GM19467 (cell line): ENCODE results near the gene GPD1L.
A peak's percentile ranks its signal among the peaks of the same experiment; 100 is the strongest.
"Not testable (repeated sequence)": the region's sequence is repeated elsewhere in the genome, so short reads cannot be mapped to it uniquely, and the experiment has no call there.

ENCODE experiments used
- ATAC-seq: cut with Tn5 transposase; IDR thresholded peaks from one replicate; pipeline ENCODE4 v1.9.1; 2021; ENCODE audit warnings: mild to moderate bottlenecking, moderate library complexity; ENCODE audit not compliant: unreplicated experiment

GPD1L gene

DNA sequence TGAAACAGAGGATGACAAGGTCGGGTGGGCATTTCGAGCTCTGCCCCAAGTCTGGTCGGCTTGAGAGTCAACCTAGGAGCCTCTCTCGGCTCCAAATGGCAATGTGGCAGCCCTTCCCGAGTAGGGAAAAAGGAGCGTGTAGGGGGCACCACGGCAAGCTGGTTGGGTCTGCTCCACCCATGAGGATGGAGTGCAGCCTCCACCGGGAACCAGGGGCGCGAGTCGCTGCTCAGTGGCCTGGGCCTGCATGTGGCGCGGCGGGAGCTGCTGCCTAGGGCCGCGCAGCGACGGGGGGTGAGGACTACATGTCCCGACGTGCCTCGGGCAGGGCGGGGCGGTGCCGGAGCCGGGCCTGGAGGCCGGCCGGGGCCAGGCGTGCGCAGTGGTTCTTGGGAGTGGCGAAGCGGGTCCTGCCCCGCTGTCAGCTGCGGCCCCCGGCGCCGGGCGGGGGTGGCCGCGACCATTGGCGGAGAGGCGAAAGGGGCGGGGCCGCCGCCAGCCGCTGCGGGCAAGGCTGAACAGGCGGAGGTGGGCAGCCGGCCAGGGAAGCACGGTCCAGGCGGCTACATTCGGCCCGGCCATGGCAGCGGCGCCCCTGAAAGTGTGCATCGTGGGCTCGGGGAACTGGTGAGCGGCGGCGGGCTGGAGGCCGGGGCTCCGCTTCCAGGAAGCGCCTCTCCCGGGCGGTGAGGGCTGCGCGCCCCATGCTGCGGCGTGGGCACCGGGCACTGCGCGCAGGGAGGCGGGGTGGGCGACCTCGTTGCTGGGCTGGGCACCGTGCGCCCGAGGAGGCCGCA is at the start of gene GPD1L:
TSS of gene GPD1L (plus strand) at position 489 of the 797 bp plus-strand sequence. CDS start at position 581, 92 bp downstream.
- ATAC-seq: peak; percentile 100

DNA sequence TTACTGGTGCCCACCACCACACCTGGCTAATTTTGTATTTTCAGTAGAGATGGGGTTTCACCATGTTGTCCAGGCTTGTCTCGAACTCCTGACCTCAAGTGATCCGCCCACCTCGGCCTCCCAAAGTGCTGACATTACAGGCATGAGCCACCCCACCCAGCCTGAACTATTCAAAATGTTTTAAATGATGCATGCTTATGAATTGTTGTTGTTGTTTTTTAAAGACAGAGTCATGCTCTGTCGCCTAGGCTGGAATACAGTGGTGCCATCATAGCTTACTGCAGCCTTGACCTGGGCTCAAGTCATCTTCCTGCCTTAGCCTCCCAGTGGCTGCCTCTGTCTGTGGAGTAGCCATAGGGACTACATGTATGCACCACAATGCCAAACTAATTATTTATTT is 48.0 kb upstream of the GPD1L start:
- not testable (repeated sequence) for ATAC-seq

DNA sequence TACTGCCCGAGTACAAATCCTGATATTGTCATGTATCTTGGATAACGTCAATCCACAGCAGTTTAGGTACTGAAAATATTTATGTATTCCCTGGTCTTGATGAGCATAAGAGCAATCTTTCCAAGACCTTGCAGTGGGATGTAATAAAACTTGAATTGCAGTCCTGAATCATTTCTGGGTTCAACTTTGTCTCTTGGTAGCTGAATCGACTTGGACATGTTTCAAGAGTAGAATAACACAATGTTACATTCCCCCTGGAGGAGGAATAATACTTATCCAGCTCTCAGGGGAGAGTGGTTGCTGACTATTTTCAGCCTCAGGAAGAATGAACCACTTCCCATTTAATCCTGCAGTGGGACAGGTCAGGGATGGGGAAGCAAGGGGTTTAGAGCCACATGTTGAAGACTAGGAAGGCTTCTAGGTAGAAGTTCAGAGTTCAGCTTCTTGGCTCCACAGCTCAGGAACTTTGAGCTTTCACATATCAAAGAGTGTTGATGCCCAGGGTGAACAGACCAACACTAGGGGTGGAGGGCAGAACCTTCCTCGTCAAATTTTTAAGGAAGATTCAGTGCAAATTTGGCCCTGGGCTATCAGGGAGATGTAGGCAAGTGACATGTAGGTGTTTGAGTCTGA is 43.4 kb upstream of the GPD1L start:
- no peak for ATAC-seq

DNA sequence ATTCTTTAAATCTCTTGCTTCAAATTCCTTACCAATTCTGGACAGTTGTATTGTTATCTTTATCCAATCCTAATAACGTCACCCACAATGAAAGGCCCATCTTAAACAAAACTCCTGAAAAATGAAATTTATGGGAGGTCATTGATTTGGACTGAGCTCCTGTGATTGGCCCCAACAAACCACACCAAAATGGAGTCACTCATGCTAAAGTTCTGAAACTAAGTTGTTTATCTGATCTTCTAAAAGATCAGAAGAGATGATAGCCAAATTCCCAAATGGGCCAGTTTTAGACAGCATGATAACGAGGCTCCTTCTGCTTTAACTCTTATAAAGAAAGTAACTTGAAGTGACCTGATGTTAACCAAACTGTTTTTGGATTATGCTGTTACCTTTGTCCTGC is 39.7 kb upstream of the GPD1L start:
- no peak for ATAC-seq

DNA sequence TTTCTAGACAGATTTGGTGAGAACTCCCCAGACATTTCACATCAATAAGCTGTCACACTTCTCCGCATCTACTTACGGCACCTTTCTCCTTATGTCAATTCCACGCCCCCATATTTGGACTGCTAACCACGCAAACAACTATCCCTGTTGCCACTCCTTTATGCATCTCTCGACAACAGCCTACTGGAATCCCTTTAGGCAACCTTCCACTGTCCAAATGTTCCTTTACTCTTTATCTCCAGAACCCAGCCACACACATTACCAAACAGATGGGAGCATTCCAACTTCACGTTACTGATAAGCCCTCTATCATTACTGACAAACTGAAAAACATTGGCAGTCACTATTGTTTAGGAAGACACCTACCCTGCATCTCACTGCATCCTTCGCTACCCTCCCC is 32.2 kb upstream of the GPD1L start:
- ATAC-seq: not testable (repeated sequence)

DNA sequence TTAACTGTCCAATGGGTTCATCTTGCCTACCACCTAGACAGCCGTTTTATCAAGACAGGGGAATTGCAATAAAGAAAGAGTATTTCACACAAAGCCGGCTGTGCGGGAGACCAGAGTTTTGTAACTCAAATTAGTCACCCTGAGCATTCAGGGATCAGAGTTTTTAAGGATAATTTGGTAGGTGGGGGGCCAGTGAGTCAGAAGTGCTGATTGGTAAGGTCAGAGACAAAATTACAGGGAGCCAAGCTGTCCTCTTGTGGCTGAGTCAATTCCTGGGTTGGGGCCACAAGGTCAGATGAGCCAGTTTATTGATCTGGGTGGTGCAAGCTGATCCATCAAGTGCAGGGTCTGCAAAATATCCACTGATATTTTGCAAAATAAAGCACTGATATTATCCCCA is 29.9 kb upstream of the GPD1L start:
- no peak for ATAC-seq

DNA sequence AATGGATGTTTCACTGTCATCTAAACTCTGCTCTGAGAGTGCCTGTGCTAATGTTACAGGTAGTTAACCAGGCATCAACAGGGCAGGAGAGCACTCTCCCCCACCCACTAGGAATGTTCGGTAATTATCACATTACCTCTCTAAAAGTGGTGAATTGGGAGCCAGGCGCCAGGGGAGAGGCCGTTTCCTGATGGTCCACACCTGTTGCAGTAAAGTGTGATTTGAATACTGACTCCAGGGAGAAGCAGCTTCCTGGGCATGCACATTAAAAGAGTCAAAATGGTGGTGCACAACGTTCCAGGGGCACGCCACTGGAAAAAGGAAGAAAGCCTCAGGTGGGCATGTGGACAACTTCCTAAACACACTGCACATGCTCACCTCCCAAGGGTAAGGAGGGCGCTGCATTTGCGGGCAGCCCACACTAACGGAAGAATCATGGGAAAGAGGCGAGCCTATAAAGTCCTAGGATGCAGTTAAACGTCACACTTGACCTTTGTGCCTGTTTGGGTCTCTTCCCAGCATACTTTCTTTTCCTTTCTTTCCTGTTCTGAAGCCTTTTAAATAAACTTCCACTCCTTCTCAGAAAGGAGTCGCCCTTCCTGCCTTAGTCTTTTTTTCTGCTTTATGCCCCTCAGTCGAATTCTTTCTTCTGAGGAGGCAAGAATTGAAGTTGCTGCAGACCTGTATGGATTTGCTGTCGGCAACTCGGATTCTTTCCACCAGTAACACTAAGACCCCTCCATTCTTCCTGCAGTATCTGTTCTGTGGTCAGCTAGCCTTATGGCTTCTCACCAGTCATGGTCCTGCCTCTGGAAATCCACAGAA is 28.9 kb upstream of the GPD1L start:
- ATAC-seq: no peak

DNA sequence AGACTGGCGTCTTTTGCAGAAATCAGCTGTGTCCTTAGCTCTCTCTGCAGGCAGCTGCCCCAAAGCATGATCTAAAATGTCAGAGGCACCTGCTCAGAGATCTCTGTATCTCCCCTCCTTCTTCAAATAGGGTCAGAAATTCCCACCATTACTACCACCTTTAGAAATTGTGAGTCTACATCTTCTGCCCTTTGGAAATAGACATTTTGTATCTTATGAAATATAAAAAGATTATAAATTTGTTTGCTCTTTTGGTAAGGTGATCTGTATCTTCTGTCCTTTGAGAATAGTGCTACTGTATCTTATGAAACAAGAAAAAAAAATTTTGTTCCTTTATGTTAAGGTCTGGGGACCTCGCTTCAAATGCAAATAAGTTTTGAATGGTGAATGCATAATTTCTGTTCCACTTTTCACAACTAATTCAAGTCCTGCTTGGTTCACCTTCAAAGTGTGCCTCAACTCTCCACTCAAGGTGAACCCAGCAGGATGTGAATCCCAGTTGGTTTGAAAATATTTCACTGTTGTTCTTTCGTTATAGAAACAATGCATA is 28.3 kb upstream of the GPD1L start:
- no peak for ATAC-seq

DNA sequence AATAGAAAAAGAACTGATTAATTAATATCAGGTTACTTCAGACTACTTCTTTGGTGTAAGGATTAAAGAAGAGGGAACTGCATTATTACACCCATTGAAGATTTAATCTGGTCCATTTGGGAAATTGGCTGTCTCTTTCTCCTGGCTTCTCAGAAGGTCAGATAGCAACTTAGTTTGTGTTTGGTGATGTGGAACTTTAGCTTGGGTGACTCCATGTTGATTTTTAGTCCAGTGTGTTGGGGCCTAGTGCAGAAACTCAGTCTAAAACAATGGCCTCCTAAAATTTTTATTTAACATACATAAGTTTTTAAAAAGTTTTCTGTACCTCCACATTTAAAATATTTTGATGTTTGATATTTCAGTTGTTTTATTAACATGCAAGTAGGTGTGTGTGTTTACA is 27.6 kb upstream of the GPD1L start:
- ATAC-seq: no peak

DNA sequence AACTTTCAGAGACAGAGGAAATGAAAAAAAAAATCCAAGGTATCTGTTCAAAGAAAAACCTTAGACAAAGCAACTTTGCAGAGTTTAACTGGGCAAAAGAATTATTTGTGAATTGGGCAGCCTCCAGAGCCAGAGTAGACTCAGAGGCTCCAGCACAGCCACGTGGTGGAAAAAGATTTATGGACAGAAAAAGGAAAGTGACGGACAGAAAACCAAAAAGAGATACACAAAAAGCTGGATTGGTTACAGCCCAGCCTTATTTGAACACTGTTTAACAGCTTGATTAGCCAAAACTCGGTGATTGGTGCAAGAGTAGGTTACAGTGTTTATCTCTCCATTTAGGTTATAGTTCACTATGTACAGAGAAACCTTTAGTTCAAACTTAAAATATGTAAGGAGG is 23.7 kb upstream of the GPD1L start:
- no peak for ATAC-seq

DNA sequence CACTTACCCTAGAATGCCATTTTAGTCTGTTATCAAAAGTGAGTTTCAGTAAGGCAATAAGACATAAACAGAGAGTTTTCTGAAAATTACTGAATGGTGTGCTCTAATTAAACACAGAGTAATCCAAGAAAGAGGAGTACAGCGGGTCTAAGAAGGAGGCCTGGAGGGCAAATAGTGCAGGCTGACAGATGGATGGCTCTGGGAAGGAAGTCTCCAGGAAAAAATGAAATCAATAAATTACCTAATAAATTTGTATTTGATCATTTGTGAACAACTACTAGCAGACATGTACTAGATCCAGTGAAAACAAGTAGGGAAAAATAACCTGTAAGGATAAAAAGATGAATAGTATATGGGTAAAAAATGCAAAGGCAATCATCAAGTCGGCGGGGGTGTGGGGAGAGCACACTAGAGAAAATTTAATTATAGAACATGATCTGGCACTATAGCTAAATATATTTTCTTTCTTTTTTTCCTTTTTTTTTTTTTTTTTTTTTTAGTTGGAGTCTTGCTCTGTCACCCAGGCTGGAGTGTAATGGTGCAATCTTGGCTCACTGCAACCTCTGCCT is 22.6 kb upstream of the GPD1L start:
- no peak for ATAC-seq

DNA sequence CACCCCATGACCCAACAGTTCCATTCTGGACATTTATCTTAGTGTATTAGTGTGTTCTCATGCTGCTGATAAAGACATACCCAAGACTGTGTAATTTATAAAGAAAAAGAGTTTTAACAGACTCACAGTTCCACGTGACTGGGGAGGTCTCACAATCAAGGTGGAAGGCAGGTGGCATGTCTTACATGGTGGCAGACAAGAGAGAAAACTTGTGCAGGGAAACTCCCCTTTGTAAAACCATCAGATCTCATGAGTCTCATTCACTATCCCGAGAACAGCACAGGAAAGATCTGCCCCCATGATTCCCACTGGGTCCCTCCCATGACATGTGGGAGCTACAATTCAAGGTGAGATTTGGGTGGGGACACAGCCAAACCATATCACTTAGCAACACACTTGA is 21.6 kb upstream of the GPD1L start:
- ATAC-seq: no peak

DNA sequence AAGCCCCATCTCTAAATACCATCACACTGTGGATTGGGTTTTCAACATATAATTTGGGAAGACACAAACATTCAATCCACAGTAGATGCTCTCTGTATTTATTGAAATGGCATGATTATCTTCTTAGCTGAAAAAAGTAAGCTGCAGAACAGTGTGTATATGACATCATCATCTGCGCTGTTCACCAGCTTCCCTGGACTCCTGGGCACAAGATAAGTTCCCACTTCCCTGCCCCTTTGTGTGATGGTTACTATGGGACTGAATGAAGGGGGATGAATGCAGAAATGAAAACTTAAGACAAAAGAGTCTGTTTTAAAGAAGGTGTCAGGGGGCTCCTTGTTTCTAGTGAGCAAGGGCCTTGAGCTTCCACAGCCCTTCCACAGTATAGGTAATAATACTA is 20.0 kb upstream of the GPD1L start:
- ATAC-seq: no peak

DNA sequence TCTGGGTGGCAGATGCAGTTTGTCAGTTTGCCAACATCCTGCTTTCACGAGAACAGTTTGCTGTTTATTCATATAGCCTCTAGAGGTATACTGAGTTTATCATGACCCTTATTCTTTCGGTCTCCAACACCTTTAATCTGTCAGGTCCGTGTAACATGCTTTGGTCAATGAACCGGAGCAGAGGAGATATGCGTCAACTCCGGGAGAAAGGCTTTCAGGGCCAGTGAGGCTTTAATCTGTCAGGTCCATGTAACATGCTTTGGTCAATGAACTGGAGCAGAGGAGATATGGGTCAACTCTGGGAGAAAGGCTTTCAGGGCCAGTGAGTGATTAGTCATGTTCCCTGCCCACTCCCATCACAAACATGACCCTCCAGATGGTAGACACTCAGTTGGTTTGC is 16.9 kb upstream of the GPD1L start:
- ATAC-seq: no peak

DNA sequence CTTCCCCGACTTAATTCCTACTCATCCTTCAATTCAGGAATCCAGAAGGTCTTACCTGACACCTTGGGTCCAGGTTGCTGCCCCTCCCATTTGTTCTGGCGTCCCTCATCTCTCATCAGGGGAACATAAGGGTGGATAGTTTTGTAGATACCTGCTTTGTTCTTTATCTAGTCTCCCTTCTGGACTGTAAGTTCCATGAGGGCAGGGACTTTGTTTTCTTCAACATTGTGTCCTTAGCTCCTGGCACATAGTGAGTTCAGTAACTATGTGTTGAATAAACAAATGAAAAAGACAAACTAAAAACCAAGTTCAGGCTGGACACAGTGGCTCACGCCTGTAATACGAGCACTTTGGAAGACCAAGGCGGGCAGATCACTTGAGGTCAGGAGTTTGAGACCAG is 13.2 kb upstream of the GPD1L start:
- no peak for ATAC-seq

DNA sequence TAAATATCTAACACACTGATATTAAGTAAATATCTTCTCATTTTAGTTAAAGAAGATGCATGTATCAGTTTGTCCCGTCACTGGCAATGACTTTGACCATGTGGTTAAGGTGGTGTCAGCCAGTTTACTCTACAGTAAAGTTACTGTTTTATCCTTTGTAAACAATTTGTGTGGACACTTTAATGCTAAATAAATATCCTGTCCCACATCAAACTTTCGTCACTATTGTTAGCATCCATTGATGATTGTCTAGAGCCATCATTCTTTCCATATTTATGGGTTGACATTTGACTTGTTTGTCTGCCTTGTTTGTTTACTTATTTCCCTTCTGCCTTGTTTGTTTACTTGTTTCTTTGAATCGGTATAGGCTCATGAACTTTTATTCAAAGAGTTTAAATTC is 11.0 kb upstream of the GPD1L start:
- no peak for ATAC-seq

DNA sequence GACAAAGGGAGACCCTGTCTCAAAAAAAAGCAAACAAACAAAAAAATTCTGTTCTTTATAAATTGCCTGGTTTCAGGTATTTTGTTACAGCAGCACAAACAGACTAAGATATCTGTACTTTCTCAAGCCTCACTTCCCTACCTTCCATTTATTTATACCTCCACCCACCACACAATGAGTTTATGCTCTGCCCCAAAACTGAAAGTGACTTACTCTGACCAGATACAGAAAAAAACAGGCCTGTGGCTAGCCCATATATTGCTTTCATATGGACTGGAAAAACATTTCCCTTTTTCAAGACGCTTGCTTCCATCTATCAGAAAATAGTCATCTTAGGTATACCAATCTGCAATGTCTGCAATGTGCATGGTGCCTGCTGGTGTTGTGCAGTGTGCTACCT is 8.7 kb upstream of the GPD1L start:
- no peak for ATAC-seq

DNA sequence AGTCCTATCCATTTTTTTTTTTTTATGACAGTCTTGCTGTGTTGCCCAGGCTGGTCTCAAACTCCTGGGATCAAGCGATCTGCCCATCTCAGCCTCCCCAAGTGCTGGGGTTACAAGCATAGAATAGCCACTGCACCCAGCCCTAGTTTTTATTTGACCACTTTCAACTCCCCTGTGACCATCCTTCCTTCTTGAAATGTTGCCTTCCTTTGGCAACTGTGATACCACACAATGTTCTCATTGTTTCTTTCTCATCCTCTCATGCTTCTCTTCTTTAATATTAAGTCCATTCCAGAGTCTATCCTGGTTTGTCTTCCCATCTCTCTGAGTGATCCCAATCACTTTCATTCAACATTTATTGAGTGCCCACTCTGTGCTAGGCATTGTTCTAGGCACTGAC is 7.9 kb upstream of the GPD1L start:
- no peak for ATAC-seq

DNA sequence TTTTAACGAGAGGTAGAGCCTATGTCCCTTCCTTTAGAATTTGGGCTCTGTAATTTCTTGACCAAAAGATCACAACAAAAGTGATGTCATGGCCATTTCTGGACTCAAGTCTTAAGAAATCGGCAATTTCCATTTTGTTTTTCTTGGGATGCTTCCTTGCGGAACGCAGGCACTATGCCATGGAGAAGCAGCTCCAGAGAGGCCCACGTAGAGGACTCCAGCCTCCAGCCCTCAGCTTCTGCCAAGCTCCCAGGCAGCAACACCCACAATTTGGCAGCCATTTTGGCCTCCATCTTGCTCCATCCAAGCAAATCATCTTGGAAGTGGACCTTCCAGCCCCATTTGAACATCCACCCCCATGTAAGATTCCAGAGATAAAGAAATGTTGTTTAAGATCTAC is 6.0 kb upstream of the GPD1L start:
- ATAC-seq: no peak

DNA sequence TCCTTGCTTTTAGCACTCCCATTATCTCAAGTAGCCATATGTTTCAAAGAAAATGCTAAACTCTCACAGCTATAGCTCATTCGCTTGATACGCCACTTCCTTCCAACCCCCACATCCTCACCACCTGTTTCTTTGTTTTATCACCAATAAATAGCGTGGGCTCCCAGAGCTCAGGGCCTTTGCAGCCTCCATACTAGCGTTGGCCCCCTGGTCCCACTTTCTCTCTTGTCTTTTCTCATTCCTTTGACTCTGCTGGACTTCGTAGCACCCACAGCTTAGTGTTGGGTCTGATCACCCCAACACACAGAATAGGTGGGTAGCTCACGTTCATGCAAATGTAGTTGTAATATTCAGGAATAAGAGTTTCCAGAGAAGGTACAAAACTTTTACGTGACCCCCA is 4.1 kb upstream of the GPD1L start:
- ATAC-seq: no peak

DNA sequence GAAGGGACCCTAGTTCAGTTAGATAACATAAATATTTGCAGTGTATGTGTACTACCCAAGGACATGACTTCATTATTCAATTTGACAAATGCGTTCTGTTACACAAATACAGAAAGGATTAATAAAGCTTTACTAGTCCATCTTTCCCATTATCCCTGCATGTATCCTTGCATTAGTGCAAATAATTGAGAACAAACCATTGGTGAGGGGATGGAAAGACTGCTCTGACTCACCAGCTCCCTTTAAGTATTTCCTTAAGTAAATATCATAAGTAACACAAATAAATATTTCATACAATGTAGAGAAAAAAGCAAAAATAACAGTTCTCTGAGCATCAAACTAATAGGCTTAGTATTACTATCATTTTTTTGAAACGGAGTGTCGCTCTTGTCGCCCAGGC is 1.9 kb upstream of the GPD1L start:
- ATAC-seq: no peak
